ENCODE results near the gene COBL. TPM values are rescaled to one million over a fixed set of nuclear protein-coding genes. Genes with fewer than 3 reads are reported as not detected.

The COBL gene
- total and polyA plus RNA-seq, 2 donors (not counting 3 experiments of a cell fraction or from before 2014, with no cell fraction given), result 0.11 TPM; not detected in 1

DNA sequence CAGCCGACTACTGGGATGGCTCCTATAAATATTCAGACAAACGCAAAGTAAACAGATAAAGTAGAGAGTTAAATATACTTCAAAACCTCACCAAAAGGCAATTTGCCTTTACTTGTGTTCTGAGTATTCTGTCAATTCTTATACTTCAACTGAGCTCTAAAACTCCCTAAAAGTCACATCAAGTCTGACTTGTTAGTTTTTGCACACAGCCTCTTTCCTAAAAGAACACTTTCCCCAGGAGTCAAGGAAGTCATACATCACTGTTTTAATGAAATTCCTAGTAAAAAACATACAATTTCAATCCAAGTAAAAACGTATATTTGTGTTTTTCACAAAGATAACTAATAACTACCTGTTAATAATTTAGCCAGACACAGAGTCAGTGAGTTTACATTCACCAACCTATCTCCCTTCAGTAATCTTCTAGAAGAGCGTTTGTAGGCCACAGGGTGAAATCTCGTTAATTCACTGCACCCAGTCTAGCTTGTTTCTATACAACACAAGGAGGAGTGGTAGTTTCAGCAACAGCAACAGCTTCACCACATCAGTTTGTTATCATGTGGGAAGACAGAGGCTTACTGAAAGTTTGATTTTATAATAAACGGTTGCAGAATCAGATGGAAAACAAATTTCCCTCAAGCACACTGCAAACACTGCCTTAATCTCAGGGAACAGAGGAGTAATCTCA, 2.7 kb downstream of the COBL start:
- CTCF ChIA-PET, result no interaction called here

More for the DNA sequence above, 2.7 kb downstream of the COBL start:
- no TSS peak for BruUV-seq (replicated peaks)
- dilution Hi-C loops (cut with MboI; ENCODE audit: extremely low pct_ligation_motif_present, low sequenced_read_pairs) (no loop called here), intact Hi-C loops (cut with micrococcal nuclease) (no loop called here)
- no peaks in the 10 kb centered on the region for H3K9me3 ChIP-seq (replicated peaks; ENCODE audit: control insufficient read depth, insufficient read depth, low read length)
- H4K20me1 ChIP-seq (replicated peaks; ENCODE audit: control insufficient read depth, extremely low read depth, insufficient read depth, low read length), result no peaks in the 10 kb centered on the region
- DNase-seq (ENCODE audit: low read depth, low spot score) (no peak), FAIRE-seq (no peak)
- H3K9ac ChIP-seq (replicated peaks; ENCODE audit: extremely low read depth, insufficient read depth, low read length), result no peak overlapping the region
- TF ChIP-seq GATA2 (IDR thresholded peaks at IDR 0.05; ENCODE audit: insufficient read depth, insufficient read length, low read depth, low read length) (no peak), POLR2A (IDR thresholded peaks at IDR 0.05; ENCODE audit: low read depth, low read length) (no peak), FOS (IDR thresholded peaks at IDR 0.05; ENCODE audit: borderline replicate concordance, insufficient read depth, low read length) (no peak), JUN (IDR thresholded peaks at IDR 0.05; ENCODE audit: borderline replicate concordance, insufficient read depth, insufficient read length, low read depth) (no peak), MYC (IDR thresholded peaks at IDR 0.05; ENCODE audit: low read depth, low read length) (no peak), POLR2AphosphoS5 (IDR thresholded peaks at IDR 0.05; ENCODE audit: insufficient read depth, low read depth, low read length) (no peak), EZH2 (IDR thresholded peaks at IDR 0.05; ENCODE audit: borderline replicate concordance, low read depth, low read length, severe bottlenecking) (no peak)
- TF ChIP-seq, protein P1, sequence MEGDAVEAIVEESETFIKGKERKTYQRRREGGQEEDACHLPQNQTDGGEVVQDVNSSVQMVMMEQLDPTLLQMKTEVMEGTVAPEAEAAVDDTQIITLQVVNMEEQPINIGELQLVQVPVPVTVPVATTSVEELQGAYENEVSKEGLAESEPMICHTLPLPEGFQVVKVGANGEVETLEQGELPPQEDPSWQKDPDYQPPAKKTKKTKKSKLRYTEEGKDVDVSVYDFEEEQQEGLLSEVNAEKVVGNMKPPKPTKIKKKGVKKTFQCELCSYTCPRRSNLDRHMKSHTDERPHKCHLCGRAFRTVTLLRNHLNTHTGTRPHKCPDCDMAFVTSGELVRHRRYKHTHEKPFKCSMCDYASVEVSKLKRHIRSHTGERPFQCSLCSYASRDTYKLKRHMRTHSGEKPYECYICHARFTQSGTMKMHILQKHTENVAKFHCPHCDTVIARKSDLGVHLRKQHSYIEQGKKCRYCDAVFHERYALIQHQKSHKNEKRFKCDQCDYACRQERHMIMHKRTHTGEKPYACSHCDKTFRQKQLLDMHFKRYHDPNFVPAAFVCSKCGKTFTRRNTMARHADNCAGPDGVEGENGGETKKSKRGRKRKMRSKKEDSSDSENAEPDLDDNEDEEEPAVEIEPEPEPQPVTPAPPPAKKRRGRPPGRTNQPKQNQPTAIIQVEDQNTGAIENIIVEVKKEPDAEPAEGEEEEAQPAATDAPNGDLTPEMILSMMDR (IDR thresholded peaks at IDR 0.05; ENCODE audit: extremely low read depth in 1 of 2, insufficient read depth in 1 of 2, low read depth in 1 of 2, low read length in 2 of 2), result no peak
- TF ChIP-seq, protein P2, sequence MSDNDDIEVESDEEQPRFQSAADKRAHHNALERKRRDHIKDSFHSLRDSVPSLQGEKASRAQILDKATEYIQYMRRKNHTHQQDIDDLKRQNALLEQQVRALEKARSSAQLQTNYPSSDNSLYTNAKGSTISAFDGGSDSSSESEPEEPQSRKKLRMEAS (IDR thresholded peaks at IDR 0.05; ENCODE audit: insufficient read depth, insufficient read length), result no peak
- H3K36me3 ChIP-seq (ENCODE audit: control insufficient read depth in 2 of 2, extremely low read depth in 1 of 2, insufficient read depth in 2 of 2, low read length in 2 of 2), result no peaks in the 10 kb centered on the region
- no peak overlapping the region for H2AFZ ChIP-seq (ENCODE audit: low read depth, low read length)
- no peak overlapping the region for H3K27ac ChIP-seq (ENCODE audit: insufficient read depth, low read depth, low read length)
- no peaks in the 10 kb centered on the region for H3K79me2 ChIP-seq (ENCODE audit: control insufficient read depth, insufficient read depth, low read length)
- peaks cover 3% of the 10 kb centered on the region for H3K4me1 ChIP-seq (ENCODE audit: control insufficient read depth, extremely low read depth, insufficient read depth, low read length)
- H3K4me3 ChIP-seq (replicated peaks in 1 of 3; ENCODE audit: insufficient read depth in 1 of 3, low read depth in 1 of 3, low read length in 3 of 3), result no peak overlapping the region
- no peak overlapping the region for H3K4me2 ChIP-seq (ENCODE audit: insufficient read depth, low read length)
- no peaks in the 10 kb centered on the region for H3K9me1 ChIP-seq (replicated peaks; ENCODE audit: control insufficient read depth, extremely low read depth, insufficient read depth, low read length)
- POLR2A ChIA-PET, result no interaction called here
- H3K27me3 ChIP-seq (ENCODE audit: control insufficient read depth in 2 of 2, insufficient read depth in 2 of 2, low read length in 2 of 2), result peaks cover 23 to 33% of the 10 kb centered on the region in 2 experiments
